Colonic mucosa (tissue), 4 donors: ENCODE data around the gene ANKS1B. TPM values are rescaled to one million over a fixed set of nuclear protein-coding genes. Genes with fewer than 3 reads are reported as not detected.

Source experiments
- DNase-seq: peaks from one replicate; pipeline ENCODE4 v3.0.0-alpha.2; 2020
- H3K27ac ChIP-seq: fragments of 200-600 bp; one replicate; pipeline ENCODE4 v1.8.0; 2021
- H3K27me3 ChIP-seq: fragments of 200-600 bp; one replicate; pipeline ENCODE4 v1.8.0; 2021
- H3K36me3 ChIP-seq: fragments of 200-600 bp; one replicate; pipeline ENCODE4 v1.8.0; 2021
- H3K4me1 ChIP-seq: fragments of 200-600 bp; one replicate; pipeline ENCODE4 v1.8.0; 2021; ENCODE audit warnings: mild to moderate bottlenecking
- H3K4me3 ChIP-seq: fragments of 200-600 bp; one replicate; pipeline ENCODE4 v1.8.0; 2021
- H3K9ac ChIP-seq, 2 donors: one replicate each; pipeline ENCODE4 v1.7.0; 2013; ENCODE audit warnings: control low read depth in 2 of 2, low read depth in 2 of 2, low read length in 2 of 2
- H3K9me3 ChIP-seq: fragments of 200-600 bp; one replicate; pipeline ENCODE4 v1.8.0; 2021
- intact Hi-C: fragments of 100-400 bp; cut with DNase I; formaldehyde crosslinking; loops from one replicate; pipeline ENCODE4 v1.14.1; 2022
- total RNA-seq, 2 donors: library from RNA; stranded (reverse); fragmentation: NEBNext Ultra II Directional in 1 of 2; extraction: Animal tissue kit (Norgen Biotek cat#: 25700) in 1 of 2; gene quantifications; one replicate each; pipeline ENCODE4 v1.2.1, GENCODE V29; 2021
- TF ChIP-seq, protein P1 (sequence below): fragments of 200-600 bp; IDR thresholded peaks from one replicate; pipeline ENCODE4 v1.8.0; 2022; ENCODE audit warnings: antibody characterized with exemption, mild to moderate bottlenecking
- donor health status: healthy.
- donor health status: DM: no; HTN: no; CAD: no.
- donor health status: DM: no; HTN: no; CAD: no.

Gene ANKS1B
- total RNA-seq, 2 donors from 2014 or later = 1.7 to 3.3 TPM

DNA sequence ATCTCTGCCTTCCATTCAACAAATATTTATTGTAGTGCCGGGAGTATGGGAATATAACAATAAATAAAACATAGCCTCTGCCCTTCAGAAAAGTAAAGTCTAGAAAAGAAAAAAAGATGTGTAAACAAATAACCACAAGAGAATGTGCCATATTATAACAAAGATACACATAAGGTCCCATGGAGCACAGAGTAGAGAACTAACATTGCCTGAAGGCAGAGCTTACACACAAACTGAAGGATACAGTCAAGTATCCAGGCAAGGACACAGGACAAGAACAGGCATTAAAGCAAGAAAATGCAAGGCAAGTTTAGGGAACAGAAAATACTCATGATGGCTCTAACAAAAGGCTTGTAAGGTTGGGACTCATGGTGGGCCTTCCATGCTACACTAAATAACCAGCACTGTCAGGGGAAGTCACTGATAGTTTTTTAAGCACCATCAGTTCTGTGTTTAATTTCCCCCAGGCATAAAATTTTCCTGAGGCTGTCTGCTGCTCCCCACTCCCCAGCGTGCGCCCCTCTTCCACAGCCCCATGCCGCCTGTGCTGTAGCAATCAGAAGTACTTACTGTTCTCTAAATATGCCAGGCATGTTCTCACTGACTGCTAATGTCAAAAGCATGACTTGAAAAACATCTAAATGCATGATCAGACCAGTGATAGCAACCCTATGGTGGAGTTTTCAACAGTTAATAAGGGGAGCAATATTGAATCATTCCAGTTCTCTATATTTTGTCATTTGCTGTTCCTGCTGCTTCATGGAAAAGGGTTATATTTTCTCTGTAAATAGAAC, 77.8 kb downstream of the ANKS1B start:
- Histone ChIP-seq H3K27ac (no peak overlapping the region), H3K9me3 (no peaks in the 10 kb centered on the region), H3K36me3 (no peaks in the 10 kb centered on the region), H3K4me3 (no peak overlapping the region), H3K9ac (no peak overlapping the region), H3K4me1 (no peaks in the 10 kb centered on the region), H3K27me3 (no peaks in the 10 kb centered on the region)
- no peak for DNase-seq
- intact Hi-C loops = no loop called here
- TF ChIP-seq, protein P1, sequence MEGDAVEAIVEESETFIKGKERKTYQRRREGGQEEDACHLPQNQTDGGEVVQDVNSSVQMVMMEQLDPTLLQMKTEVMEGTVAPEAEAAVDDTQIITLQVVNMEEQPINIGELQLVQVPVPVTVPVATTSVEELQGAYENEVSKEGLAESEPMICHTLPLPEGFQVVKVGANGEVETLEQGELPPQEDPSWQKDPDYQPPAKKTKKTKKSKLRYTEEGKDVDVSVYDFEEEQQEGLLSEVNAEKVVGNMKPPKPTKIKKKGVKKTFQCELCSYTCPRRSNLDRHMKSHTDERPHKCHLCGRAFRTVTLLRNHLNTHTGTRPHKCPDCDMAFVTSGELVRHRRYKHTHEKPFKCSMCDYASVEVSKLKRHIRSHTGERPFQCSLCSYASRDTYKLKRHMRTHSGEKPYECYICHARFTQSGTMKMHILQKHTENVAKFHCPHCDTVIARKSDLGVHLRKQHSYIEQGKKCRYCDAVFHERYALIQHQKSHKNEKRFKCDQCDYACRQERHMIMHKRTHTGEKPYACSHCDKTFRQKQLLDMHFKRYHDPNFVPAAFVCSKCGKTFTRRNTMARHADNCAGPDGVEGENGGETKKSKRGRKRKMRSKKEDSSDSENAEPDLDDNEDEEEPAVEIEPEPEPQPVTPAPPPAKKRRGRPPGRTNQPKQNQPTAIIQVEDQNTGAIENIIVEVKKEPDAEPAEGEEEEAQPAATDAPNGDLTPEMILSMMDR = no peak

DNA sequence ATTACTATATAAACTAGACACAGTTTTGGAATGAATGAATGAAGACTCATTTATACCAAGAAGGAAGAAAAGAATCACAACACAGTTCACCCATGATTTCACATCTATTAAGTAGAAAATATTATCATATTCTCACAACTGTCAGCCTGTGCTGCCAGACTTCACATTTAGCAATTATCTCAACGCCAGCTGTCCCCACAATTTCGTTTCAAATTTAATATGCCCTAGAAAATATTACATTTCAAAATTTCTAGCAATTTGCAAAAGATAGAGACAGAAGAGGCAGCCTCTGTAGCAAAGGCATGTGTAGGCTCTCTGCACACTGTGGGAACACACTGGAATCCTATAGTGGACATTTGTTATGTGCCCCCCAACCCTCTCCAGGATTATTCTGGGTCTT, 83.6 kb downstream of the ANKS1B start:
- H3K27me3 ChIP-seq = no peaks in the 10 kb centered on the region
- no peak overlapping the region for H3K9ac ChIP-seq
- DNase-seq = no peak
- no peak overlapping the region for H3K27ac ChIP-seq
- no peaks in the 10 kb centered on the region for H3K4me1 ChIP-seq
- H3K36me3 ChIP-seq = no peaks in the 10 kb centered on the region
- H3K4me3 ChIP-seq = no peak overlapping the region
- intact Hi-C loops = no loop called here
- TF ChIP-seq, protein P1 = no peak
- no peaks in the 10 kb centered on the region for H3K9me3 ChIP-seq

GRCh38 chr12:99898645-99899044, 86.1 kb downstream of the ANKS1B start:
- Histone ChIP-seq H3K9me3 (no peaks in the 10 kb centered on the region), H3K36me3 (no peaks in the 10 kb centered on the region), H3K4me1 (no peaks in the 10 kb centered on the region), H3K27ac (no peak overlapping the region), H3K9ac (no peak overlapping the region), H3K27me3 (no peaks in the 10 kb centered on the region), H3K4me3 (no peak overlapping the region)
- no peak for DNase-seq
- TF ChIP-seq, protein P1 = no peak
- intact Hi-C loops = no loop called here

DNA sequence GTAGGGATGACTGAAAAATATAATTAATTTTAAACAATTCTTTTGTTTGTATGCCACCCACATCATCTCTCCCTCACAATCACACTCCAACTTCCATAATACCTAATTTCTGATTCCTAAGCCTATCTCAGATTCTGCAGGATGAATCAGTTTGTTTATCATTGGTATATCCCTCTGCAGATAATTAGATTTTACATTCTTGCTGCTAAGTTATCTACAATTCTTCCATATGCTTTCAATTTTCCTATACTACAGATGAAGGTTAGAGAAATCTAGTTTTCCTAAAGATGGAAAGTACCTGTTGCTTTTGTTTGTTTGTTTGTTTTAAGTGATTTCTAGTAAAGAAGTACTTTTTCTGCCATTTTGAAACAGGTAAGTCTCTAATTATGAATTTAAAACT, 105.3 kb downstream of the ANKS1B start:
- TF ChIP-seq, protein P1 = no peak
- Histone ChIP-seq H3K9ac (no peak overlapping the region), H3K27ac (no peak overlapping the region), H3K9me3 (no peaks in the 10 kb centered on the region), H3K4me1 (no peaks in the 10 kb centered on the region), H3K36me3 (no peaks in the 10 kb centered on the region), H3K4me3 (no peak overlapping the region), H3K27me3 (no peaks in the 10 kb centered on the region)
- intact Hi-C loops = no loop called here
- no peak for DNase-seq

DNA sequence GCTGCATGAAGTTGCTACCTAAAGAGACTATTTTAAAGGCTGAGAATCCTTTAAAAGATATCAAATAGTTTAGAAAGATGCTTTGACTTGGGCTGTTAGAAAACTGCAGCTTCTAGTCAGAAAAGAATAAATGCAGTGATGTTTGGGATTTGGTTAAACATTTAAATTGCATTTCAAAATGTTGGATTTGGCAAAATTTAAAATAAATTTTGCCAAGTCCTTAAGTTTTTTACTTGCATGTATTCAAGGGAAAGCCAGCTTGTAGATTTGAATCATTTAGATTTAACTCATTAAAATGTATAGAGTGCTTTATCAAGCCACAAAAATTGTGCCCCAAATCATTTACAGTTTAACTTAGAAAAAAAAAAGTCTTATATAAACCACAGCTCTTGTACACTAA, 109.7 kb downstream of the ANKS1B start:
- no peaks in the 10 kb centered on the region for H3K9me3 ChIP-seq
- H3K9ac ChIP-seq = no peak overlapping the region
- DNase-seq = no peak

More for the DNA sequence above, 109.7 kb downstream of the ANKS1B start:
- Histone ChIP-seq H3K36me3 (no peaks in the 10 kb centered on the region), H3K27ac (no peak overlapping the region), H3K27me3 (no peaks in the 10 kb centered on the region), H3K4me3 (no peak overlapping the region), H3K4me1 (no peaks in the 10 kb centered on the region)
- TF ChIP-seq, protein P1 = no peak
- intact Hi-C loops = no loop called here
